Hematopoietic multipotent progenitor cell treated with erythropoietin and hydrocortisone succinate and interleukin-3 and kit ligand, for 17 days (in vitro differentiated cells): ENCODE data around the gene CDH13.

Experiments used
- DNase-seq: peaks from one replicate; pipeline ENCODE4 v3.0.0-alpha.2; 2015; ENCODE audit warnings: low spot score

The CDH13 gene

GRCh38 chr16:82699711-82700495 lies 73.1 kb downstream of the CDH13 start:
- no peak for DNase-seq

DNA sequence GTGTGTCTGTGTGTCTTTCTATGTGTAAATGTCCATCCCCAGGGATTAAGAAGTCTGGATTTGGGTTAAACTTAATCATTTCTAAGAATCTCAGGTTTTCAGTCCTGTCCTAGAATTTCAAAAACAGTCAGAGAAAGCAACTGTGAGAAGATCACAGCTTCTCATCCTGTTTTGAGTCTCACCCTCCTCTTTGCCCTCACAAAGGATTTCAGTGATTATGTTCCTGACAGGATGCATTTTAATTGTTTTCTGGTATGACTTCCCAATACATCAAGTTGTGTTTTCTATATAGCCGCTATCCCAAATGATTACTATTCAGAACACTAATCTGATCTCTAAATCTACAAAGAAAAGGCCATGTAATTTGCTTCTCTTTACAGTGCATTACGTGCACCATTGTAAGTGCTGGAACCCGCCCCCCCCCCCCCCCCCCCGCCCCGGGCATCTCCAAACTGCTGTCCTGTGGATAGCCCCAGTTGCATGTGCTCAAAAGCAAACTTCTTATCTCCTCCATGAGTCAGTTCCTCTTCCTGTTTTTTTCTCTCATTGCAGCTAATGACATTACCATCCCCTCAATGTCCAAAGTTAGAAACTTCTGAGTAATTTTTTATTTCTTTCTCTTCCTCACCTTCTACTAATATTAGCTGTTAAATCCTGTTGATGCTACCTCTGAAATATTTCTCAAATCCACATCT lies 73.9 kb downstream of the CDH13 start:
- no peak for DNase-seq

DNA sequence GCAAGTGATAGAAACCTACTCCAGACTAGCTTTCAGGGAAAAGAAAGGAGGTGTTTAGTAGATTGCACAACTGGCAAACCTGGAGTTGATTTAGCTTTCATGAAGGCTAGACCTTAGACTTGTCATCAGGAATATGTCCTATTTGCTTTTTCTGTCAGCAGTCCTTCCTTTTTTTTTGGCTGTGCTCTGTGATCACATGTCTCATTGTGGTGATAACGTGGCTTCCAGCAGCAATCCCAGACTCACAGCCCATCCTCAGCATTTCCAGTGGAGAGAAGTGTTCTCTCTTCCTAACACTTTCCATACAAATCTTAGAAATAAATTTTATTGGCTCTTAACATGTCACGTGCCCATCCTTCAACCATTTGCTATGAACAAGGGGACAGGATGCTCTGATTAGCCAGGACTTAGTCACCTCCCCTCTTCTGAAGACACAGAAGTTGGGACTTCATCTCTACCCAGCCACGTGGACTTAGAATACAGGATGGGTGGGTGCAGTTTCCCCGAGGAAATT lies 74.7 kb downstream of the CDH13 start:
- DNase-seq, result no peak

DNA sequence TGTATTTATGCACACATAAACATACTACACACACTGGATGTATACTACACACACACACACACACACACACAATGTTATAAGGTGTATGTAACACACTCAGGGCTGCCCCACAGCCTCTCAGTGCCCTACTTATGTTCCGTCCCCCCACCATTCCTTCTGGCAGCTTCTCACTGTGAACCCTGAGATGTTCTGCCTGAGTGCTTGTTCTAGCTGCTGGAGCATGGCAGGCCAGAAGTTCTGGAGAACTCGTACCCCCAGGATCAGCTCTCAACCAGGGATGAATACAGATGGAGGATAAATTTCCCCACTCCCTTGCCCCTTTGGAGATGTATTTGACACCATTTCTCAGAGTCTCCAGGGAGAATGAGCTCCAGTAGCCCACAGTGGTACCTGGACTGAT lies 76.4 kb downstream of the CDH13 start:
- DNase-seq, result no peak

- no peak for DNase-seq
Observed at GRCh38 chr16:82703871-82704768, 77.4 kb downstream of the CDH13 start.

- no peak for DNase-seq
Observed at GRCh38 chr16:82709987-82710386, 83.2 kb downstream of the CDH13 start.

- DNase-seq, result no peak
Observed at GRCh38 chr16:82713778-82714177, 87.0 kb downstream of the CDH13 start.

DNA sequence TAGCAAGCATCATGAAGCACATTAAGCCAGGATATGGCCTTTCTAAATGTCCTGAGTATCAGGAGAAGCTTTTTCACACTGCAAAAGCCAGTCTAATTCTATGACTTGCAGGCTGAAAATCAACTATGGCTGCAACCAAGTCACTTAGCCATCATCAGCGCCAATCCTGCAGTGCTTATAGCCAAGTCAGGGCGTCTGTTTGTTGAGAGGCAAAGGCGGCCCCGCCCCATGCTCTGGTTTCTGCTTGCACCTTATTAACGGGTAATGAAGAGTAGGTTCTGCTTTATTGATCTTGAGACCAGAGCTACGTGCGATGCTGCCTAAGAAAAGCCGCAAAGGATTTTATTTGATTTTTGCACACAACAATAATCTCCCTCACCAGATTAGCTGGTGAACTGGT lies 88.4 kb downstream of the CDH13 start:
- DNase-seq, result no peak

GRCh38 chr16:82715833-82716232 lies 89.1 kb downstream of the CDH13 start:
- no peak for DNase-seq

GRCh38 chr16:82716361-82716855 lies 89.6 kb downstream of the CDH13 start:
- DNase-seq, result no peak

GRCh38 chr16:82720414-82720813 lies 93.6 kb downstream of the CDH13 start:
- no peak for DNase-seq

- no peak for DNase-seq
Observed at GRCh38 chr16:82726306-82726705, 99.5 kb downstream of the CDH13 start.

DNA sequence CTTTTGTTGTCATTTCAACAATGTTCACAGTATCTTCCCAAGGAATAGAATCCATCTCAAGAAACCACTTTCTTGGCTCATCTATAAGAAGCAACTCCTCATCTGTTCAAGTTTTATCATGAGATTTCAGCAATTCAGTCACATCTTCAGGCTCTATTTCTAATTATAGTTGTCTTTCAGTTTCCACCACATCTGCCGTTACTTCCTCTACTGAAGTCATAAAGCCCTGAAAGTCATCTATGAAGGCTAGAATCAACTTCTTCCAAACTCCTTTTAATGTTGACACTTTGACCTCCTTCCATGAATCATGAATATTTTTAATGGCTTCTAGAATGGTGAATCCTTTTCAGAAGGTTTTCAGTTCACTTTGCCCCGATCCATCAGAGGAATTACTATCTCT lies 102.1 kb downstream of the CDH13 start:
- no peak for DNase-seq

DNA sequence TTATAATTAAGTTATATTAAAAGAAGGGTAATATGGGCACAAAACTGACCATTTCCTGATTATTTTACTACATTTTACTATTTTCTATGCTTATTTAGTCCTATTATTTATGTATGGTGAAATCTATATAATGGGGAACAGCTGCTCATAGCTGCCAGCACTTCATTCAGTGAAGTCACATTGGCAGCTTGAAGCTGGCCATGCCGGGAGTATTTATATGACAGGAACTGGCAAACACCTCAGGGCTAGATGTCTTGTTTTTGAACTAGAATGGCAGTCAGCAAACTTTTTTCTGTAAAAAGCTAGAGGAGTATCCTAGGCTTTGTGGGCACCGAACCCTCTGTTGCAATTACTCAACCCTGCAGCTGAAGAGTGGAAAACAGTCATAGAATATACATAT lies 104.1 kb downstream of the CDH13 start:
- no peak for DNase-seq

DNA sequence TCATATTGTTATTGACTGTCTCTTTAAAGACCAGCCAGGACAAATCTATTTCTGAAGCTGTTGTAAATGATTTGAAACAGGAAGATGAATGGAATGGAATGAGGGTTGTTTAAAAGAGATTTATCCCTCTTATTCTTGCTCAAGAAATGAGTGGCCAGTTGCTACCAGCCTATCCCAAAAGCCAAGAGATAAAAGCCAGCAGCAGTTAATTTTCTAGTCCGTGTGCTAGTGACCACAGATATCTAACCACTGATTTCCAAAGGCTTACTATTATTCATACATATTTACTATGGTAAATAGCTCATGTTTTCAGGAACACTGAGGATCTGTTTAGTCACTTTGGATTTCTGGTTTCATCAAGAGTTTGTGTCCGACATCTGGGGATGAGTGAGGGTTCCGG lies 105.7 kb downstream of the CDH13 start:
- no peak for DNase-seq

GRCh38 chr16:82735186-82735585 lies 108.4 kb downstream of the CDH13 start:
- DNase-seq, result no peak

GRCh38 chr16:82735673-82736091 lies 108.9 kb downstream of the CDH13 start:
- DNase-seq, result no peak

DNA sequence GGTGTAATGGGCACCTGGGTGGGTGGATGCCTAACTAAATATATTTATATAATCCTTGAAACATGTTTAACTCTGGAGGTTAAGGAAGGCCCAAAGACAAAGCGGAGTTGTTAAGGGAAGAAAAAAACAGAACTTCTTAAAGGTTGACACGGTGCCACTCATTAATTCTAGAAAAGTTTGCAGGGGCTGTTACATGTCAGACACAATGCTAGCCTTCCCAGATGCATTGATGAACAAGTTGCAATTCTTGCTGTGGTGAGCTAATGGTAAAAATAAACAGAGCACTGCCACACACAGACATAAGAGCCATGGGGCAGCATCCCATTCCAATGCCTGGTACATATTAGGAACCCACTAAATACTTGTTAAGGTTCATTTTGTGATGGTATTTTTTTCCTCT lies 109.5 kb downstream of the CDH13 start:
- DNase-seq, result no peak

DNA sequence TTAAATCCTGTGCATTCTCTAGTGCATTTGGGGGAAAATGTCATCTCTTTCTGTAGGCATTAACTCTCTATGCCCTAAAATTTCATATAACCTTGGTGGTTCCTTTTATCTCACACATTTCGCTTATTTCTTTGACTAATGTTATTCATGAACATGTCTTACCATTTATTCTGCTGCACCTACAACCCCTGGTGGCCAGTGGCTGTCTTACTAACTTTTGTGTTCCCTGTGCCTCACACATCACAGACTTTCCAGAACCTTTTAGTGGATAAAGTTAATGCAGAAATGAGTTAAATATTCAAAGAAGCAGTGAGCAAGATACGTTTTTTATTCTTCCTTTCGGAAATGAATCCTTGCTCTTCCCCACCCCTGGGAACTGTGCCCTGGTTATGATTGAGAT lies 111.9 kb downstream of the CDH13 start:
- no peak for DNase-seq

- DNase-seq, result no peak
Observed at GRCh38 chr16:82741073-82741615, 114.4 kb downstream of the CDH13 start.

- DNase-seq, result no peak
Observed at GRCh38 chr16:82744958-82745357, 118.2 kb downstream of the CDH13 start.

DNA sequence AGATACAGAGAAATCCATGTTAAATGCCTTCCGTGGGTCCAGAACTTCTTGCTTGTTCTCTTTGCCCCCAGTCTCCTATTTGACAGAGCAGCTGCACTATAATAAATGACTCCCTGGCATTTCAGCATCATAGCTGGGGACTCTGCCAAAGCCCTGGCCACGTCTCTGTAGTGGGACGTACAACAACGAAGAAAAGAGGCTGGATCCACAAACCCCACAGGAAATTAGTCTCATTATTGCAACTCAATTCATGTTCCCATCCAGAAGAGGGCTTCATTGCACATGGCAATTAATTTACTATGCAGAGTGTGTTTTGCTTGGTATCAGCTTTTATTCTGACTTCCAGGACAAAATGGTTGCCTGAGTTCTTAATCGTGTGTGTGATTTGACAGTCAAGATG lies 121.3 kb downstream of the CDH13 start:
- DNase-seq, result no peak
